ENCODE data around the gene TNS3.

Gene TNS3

DNA sequence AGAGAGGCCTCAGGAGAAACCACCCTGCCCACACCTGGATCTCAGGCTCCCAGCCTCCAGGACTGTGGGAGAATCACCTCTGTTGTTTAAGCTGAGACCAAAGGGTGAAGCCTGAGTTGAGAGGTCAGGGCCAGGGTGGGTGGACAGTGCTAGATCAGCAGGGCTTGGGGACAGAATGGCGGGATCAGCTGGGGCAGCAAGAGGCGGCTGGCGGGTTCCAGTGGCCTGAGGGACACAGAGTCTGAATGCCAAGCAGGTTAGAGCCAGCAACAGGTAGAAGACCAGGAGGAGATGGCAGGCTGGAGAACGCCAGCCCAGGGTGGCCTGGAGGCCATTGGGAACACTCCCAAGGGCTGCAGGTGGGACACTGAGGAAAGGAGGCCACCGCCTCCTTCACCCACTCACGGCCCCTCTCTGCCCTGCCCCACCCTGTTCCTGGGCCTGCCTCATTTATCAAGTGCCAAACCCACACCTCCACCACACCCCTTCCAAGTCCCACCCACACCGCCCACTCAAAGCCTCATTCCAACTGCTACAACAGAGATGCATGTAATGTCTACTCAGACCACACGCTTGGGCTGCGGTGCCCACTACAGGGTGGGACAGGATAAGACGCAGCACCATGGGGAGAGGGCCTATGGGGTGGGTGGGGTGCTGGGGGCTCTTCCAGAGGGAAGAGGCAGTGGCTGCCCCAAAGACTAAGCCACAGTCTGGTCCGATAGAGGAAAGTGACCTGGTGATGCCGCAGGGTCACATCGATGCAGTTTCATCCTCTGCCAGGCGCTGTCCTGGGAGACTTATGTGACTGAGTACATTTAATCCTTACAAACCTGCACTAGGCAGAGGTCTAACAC, 173.9 kb downstream of the TNS3 start:
- no peaks in the 10 kb centered on the region for H3K27me3 ChIP-seq (ENCODE audit: insufficient read depth, low read length)
- H3K4me3 ChIP-seq (ENCODE audit: low read depth, low read length), result no peak overlapping the region
- H3K27ac ChIP-seq (ENCODE audit: low read depth, low read length), result no peak overlapping the region
- no peak overlapping the region for H2AFZ ChIP-seq (ENCODE audit: low read length, unreplicated experiment)
- H3K36me3 ChIP-seq (ENCODE audit: insufficient read depth, low read length), result peaks cover 25% of the 10 kb centered on the region; the same call in 1 of the 2 replicates
- peaks cover 15% of the 10 kb centered on the region for H3K4me1 ChIP-seq (ENCODE audit: control insufficient read depth, insufficient read depth, low read length, unreplicated experiment)
- no peaks in the 10 kb centered on the region for H3K79me2 ChIP-seq (ENCODE audit: control insufficient read depth, insufficient read depth, low read length, unreplicated experiment)

- Histone ChIP-seq H3K27ac (ENCODE audit: low read depth, low read length) (no peak overlapping the region), H3K79me2 (ENCODE audit: control insufficient read depth, insufficient read depth, low read length, unreplicated experiment) (no peaks in the 10 kb centered on the region), H3K4me1 (ENCODE audit: control insufficient read depth, insufficient read depth, low read length, unreplicated experiment) (peaks cover 15% of the 10 kb centered on the region), H3K4me3 (ENCODE audit: low read depth, low read length) (no peak overlapping the region), H3K27me3 (ENCODE audit: insufficient read depth, low read length) (no peaks in the 10 kb centered on the region), H2AFZ (ENCODE audit: low read length, unreplicated experiment) (no peak overlapping the region), H3K36me3 (ENCODE audit: insufficient read depth, low read length) (peaks cover 24% of the 10 kb centered on the region; the same call in 1 of the 2 replicates)
Measured at GRCh38 chr7:47407136-47407535, 174.8 kb downstream of the TNS3 start.

- peaks cover 20% of the 10 kb centered on the region; the same call in 1 of the 2 replicates for H3K36me3 ChIP-seq (ENCODE audit: insufficient read depth, low read length)
- peaks cover 15% of the 10 kb centered on the region for H3K4me1 ChIP-seq (ENCODE audit: control insufficient read depth, insufficient read depth, low read length, unreplicated experiment)
- no peak overlapping the region for H3K27ac ChIP-seq (ENCODE audit: low read depth, low read length)
- H3K4me3 ChIP-seq (ENCODE audit: low read depth, low read length), result no peak overlapping the region
- no peak overlapping the region for H2AFZ ChIP-seq (ENCODE audit: low read length, unreplicated experiment)
- H3K79me2 ChIP-seq (ENCODE audit: control insufficient read depth, insufficient read depth, low read length, unreplicated experiment), result no peaks in the 10 kb centered on the region
- no peaks in the 10 kb centered on the region for H3K27me3 ChIP-seq (ENCODE audit: insufficient read depth, low read length)
Measured at GRCh38 chr7:47406801-47407129, 175.1 kb downstream of the TNS3 start.

- no peaks in the 10 kb centered on the region for H3K27me3 ChIP-seq (ENCODE audit: insufficient read depth, low read length)
- H3K36me3 ChIP-seq (ENCODE audit: insufficient read depth, low read length), result peaks cover 15% of the 10 kb centered on the region; the same call in 1 of the 2 replicates
- no peak overlapping the region for H2AFZ ChIP-seq (ENCODE audit: low read length, unreplicated experiment)
- peaks cover 15% of the 10 kb centered on the region for H3K4me1 ChIP-seq (ENCODE audit: control insufficient read depth, insufficient read depth, low read length, unreplicated experiment)
- H3K79me2 ChIP-seq (ENCODE audit: control insufficient read depth, insufficient read depth, low read length, unreplicated experiment), result no peaks in the 10 kb centered on the region
- no peak overlapping the region for H3K27ac ChIP-seq (ENCODE audit: low read depth, low read length)
- no peak overlapping the region for H3K4me3 ChIP-seq (ENCODE audit: low read depth, low read length)
Measured at GRCh38 chr7:47405921-47406800, 175.8 kb downstream of the TNS3 start.

DNA sequence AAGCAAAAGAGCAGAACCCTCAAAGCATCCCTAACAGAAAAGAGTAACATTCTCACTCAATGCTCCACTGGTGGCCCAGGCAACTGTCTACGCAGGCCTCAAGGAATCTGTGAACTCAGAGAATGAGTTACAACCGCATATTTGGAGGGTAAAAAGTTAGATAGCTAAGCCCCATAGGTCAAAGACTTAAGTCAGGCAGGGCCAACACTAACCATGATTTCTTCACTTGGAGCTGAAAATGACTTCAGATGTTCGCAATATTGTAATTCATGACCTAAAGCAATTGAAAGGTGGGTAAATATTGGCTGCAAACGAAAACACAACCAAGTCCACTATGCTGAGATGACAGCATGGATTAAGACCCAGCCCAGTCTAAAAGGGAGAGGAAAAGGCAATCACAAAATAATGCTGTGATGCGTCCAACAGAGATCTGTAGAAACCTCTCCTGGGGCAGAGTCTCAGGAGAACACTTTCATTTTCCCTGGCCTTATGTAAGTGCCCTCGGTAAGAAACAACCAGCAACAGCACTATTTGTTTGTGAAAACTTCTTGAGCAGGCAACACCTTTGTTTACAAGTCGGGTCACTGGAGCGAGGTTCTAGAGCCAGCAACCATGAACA, 176.5 kb downstream of the TNS3 start:
- H3K4me1 ChIP-seq (ENCODE audit: control insufficient read depth, insufficient read depth, low read length, unreplicated experiment), result peaks cover 15% of the 10 kb centered on the region
- H3K27ac ChIP-seq (ENCODE audit: low read depth, low read length), result no peak overlapping the region
- H2AFZ ChIP-seq (ENCODE audit: low read length, unreplicated experiment), result no peak overlapping the region
- H3K36me3 ChIP-seq (ENCODE audit: insufficient read depth, low read length), result peaks cover 17% of the 10 kb centered on the region; the same call in 1 of the 2 replicates
- no peaks in the 10 kb centered on the region for H3K27me3 ChIP-seq (ENCODE audit: insufficient read depth, low read length)
- no peak overlapping the region for H3K4me3 ChIP-seq (ENCODE audit: low read depth, low read length)
- no peaks in the 10 kb centered on the region for H3K79me2 ChIP-seq (ENCODE audit: control insufficient read depth, insufficient read depth, low read length, unreplicated experiment)

GRCh38 chr7:47404010-47404409, 177.9 kb downstream of the TNS3 start:
- no peaks in the 10 kb centered on the region for H3K79me2 ChIP-seq (ENCODE audit: control insufficient read depth, insufficient read depth, low read length, unreplicated experiment)
- no peaks in the 10 kb centered on the region for H3K27me3 ChIP-seq (ENCODE audit: insufficient read depth, low read length)
- H3K36me3 ChIP-seq (ENCODE audit: insufficient read depth, low read length), result peaks cover 22% of the 10 kb centered on the region; the same call in 1 of the 2 replicates
- peaks cover 10% of the 10 kb centered on the region for H3K4me1 ChIP-seq (ENCODE audit: control insufficient read depth, insufficient read depth, low read length, unreplicated experiment)
- no peak overlapping the region for H3K27ac ChIP-seq (ENCODE audit: low read depth, low read length)
- H2AFZ ChIP-seq (ENCODE audit: low read length, unreplicated experiment), result no peak overlapping the region
- no peak overlapping the region for H3K4me3 ChIP-seq (ENCODE audit: low read depth, low read length)

DNA sequence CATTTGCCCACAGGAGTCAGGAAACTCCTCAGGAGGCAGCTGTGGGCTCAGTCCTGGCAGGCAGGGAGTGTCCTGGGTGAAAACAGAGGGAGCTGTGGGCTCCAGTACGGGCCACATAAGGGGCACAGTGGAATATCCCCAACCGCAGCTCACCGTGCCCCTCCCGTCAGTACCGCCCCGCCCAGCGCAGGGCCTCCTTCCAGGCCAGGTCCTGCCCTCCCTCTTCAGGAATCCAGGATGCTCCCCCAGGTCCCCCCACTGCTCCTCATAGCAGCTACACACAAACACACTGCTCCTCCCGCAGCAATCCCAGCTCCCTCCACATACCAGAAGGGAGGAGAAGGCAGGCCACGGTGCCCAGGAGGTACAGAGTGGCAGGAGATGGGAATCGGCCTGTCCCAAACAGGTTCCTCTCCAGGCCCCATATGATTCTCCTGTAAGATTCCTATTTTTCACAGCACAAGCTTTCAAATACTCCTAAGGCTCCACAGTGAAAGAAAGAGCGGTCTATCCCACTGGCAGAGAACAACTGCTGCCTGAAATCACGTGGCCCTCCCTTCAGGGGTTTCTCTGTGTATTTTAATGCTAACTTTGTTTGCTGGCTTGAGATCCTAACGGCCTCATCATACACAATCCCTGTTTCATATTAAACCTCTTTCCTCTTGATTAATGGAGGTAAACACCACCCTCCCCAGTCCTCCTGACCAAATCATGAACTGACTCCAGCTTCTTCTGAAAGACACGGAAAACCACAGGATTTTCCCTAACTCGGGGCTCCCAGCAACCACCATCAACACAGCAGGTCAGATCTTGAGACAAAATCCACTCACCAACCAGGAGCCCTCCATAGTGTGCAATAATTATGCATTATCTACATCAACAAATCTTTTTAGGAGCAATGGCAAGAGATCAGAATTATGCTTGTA, 178.7 kb downstream of the TNS3 start:
- H3K4me3 ChIP-seq (ENCODE audit: low read depth, low read length), result no peak overlapping the region
- H3K36me3 ChIP-seq (ENCODE audit: insufficient read depth, low read length), result peaks cover 23% of the 10 kb centered on the region; the same call in 1 of the 2 replicates
- H3K27me3 ChIP-seq (ENCODE audit: insufficient read depth, low read length), result no peaks in the 10 kb centered on the region
- no peak overlapping the region for H3K27ac ChIP-seq (ENCODE audit: low read depth, low read length)
- no peak overlapping the region for H2AFZ ChIP-seq (ENCODE audit: low read length, unreplicated experiment)
- no peaks in the 10 kb centered on the region for H3K79me2 ChIP-seq (ENCODE audit: control insufficient read depth, insufficient read depth, low read length, unreplicated experiment)
- peaks cover 10% of the 10 kb centered on the region for H3K4me1 ChIP-seq (ENCODE audit: control insufficient read depth, insufficient read depth, low read length, unreplicated experiment)

DNA sequence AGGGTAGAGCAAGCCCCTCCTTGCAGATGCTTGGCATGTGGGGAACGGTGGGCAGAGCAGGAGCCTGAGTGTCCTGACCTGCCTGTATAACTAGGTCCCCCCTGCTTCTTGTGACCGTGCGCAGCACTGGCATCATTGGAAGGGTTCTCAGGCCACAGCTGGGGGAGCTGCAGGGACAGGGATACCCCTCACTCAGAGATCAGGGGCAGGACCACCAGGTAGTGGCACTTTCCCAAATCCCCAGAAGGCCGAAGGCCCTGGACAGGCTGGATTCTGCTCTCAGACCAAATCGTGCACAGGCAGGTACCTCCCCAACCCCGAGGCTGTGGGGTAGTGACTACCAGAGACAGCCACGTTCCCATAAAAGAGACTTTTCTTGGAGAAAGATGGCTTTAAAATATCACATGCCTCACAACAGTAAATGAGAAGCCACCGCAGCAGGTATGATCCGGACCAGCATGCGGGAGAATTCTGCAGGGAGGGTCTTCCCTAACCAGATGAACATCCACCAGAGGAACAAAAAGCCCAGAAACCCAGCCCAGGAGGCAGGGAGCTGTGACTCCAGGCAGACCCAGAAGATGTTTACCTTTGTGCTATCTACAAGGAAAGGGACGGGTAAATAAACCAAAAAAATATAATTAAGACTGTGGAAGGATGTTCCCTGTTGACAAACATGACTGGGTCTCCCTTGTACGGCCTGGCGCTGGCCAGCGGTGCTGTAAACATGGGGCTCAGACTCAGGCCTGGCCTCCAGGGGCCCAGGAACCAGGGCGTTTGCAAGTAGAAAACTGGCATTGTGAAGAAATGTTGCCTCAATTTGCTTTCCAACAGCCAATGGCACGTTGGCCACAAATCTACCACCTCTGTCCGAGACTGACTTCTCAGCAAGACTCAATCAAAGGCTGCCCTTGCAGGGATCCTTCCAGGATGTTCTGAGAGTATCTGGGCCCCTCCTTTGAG, 180.0 kb downstream of the TNS3 start:
- Histone ChIP-seq H2AFZ (ENCODE audit: low read length, unreplicated experiment) (no peak overlapping the region), H3K4me3 (ENCODE audit: low read depth, low read length) (no peak overlapping the region), H3K79me2 (ENCODE audit: control insufficient read depth, insufficient read depth, low read length, unreplicated experiment) (no peaks in the 10 kb centered on the region), H3K27me3 (ENCODE audit: insufficient read depth, low read length) (no peaks in the 10 kb centered on the region), H3K36me3 (ENCODE audit: insufficient read depth, low read length) (peaks cover 22% of the 10 kb centered on the region; the same call in 1 of the 2 replicates), H3K4me1 (ENCODE audit: control insufficient read depth, insufficient read depth, low read length, unreplicated experiment) (peaks cover 10% of the 10 kb centered on the region), H3K27ac (ENCODE audit: low read depth, low read length) (no peak overlapping the region)

DNA sequence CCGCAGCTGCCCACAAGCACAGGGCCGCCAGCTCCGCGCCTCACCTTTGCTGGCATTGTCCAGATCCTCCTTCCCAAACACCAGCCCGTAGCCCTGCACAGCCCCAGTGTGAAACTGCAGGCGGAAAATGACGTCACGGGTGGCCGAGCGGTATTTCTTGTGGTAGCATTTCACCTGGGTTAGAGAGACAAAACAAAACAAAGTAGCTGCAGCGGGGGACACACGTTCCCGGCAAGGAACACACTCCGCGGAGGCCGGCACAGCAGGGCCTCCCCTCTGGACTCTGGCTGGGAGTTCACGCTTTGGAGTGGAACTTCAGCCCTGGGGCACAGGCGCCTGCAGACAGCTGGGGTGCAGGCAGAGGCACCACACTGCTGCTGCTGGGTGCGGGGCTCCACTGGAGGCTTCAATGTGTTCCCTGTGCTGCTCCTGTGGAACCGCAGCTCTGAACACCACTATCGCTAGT, 181.1 kb downstream of the TNS3 start:
- Histone ChIP-seq H3K79me2 (ENCODE audit: control insufficient read depth, insufficient read depth, low read length, unreplicated experiment) (no peaks in the 10 kb centered on the region), H3K27ac (ENCODE audit: low read depth, low read length) (no peak overlapping the region), H3K4me1 (ENCODE audit: control insufficient read depth, insufficient read depth, low read length, unreplicated experiment) (peaks cover 2% of the 10 kb centered on the region), H2AFZ (ENCODE audit: low read length, unreplicated experiment) (no peak overlapping the region), H3K27me3 (ENCODE audit: insufficient read depth, low read length) (no peaks in the 10 kb centered on the region), H3K36me3 (ENCODE audit: insufficient read depth, low read length) (peaks cover 31% of the 10 kb centered on the region; the same call in 1 of the 2 replicates), H3K4me3 (ENCODE audit: low read depth, low read length) (no peak overlapping the region)
